IMR-90 (cell line): ENCODE results near the gene SLC46A3. TPM values are rescaled to one million over a fixed set of nuclear protein-coding genes. Genes with fewer than 3 reads are reported as not detected.

Experiments used
- ATAC-seq: fragments of 200-7000 bp; cut with Tn5 transposase; 2 replicates; pipeline ENCODE4 v1.9.1; 2020; ENCODE audit warnings: low read depth, mild to moderate bottlenecking, moderate library complexity
- BruUV-seq: library from RNA; stranded (reverse); fragments of 400-500 nt; replicated peaks from 2 replicates; lab custom pipeline; 2021; lab: Mats Ljungman, UMichigan
- CTCF ChIA-PET: fragments of 300-600 bp; formaldehyde crosslinking; extraction: SDS; loops from one replicate; lab custom pipeline; 2021; ENCODE audit warnings: antibody characterized with exemption; lab: Yijun Ruan, JAX
- POLR2A ChIA-PET: fragments of 300-600 bp; sonication (Branson Sonifier 250); formaldehyde crosslinking; loops from one replicate; lab custom pipeline; 2022; ENCODE audit warnings: antibody characterized with exemption; ENCODE audit not compliant: unreplicated experiment; lab: Charles Lee
- DNase-seq: peaks from one replicate; pipeline ENCODE4 v3.0.0; 2013
- H2AFZ ChIP-seq: replicated peaks from 2 replicates; pipeline ENCODE3; 2013; ENCODE audit warnings: low read length, mild to moderate bottlenecking; ENCODE audit not compliant: poor library complexity
- H2AK5ac ChIP-seq: 2 replicates; pipeline ENCODE4 v1.6.1; 2013; ENCODE audit warnings: low read depth, low read length, inconsistent platforms
- H2AK9ac ChIP-seq: replicated peaks from 2 replicates; pipeline ENCODE3; 2013; ENCODE audit warnings: mild to moderate bottlenecking, low read depth, low read length, moderate library complexity; ENCODE audit not compliant: poor library complexity
- H2BK120ac ChIP-seq: 2 replicates; pipeline ENCODE4 v1.6.1; 2013; ENCODE audit warnings: low read depth, low read length, inconsistent platforms
- H2BK15ac ChIP-seq: 3 replicates; pipeline ENCODE4 v1.6.1; 2013; ENCODE audit warnings: low read depth, low read length, inconsistent platforms
- H2BK20ac ChIP-seq: 2 replicates; pipeline ENCODE4 v1.6.1; 2013; ENCODE audit warnings: low read depth, mild to moderate bottlenecking, inconsistent platforms, low read length, moderate library complexity
- H2BK5ac ChIP-seq: 2 replicates; pipeline ENCODE4 v1.6.1; 2013; ENCODE audit warnings: mild to moderate bottlenecking, low read depth, low read length, inconsistent platforms; ENCODE audit not compliant: poor library complexity, severe bottlenecking
- H3K14ac ChIP-seq: replicated peaks from 2 replicates; pipeline ENCODE4 v1.6.1; 2013; ENCODE audit warnings: low read depth, low read length, inconsistent platforms
- H3K18ac ChIP-seq: 2 replicates; pipeline ENCODE4 v1.6.1; 2013; ENCODE audit warnings: low read depth, low read length, control low read depth
- H3K23ac ChIP-seq: 2 replicates; pipeline ENCODE4 v1.6.1; 2013; ENCODE audit warnings: low read depth, low read length, inconsistent platforms
- H3K27ac ChIP-seq: 2 replicates; pipeline ENCODE4 v1.5.1; 2013; ENCODE audit warnings: mild to moderate bottlenecking, control low read depth, low read length; ENCODE audit not compliant: insufficient read depth
- H3K27me3 ChIP-seq: 2 replicates; pipeline ENCODE4 v1.6.1; 2013; ENCODE audit warnings: low read length; ENCODE audit not compliant: control insufficient read depth, insufficient read depth
- H3K36me3 ChIP-seq: 2 replicates; pipeline ENCODE4 v1.6.1; 2013; ENCODE audit warnings: low read length, mixed read lengths; ENCODE audit not compliant: control insufficient read depth, insufficient read depth
- H3K4ac ChIP-seq: 2 replicates; pipeline ENCODE4 v1.6.1; 2013; ENCODE audit warnings: low read depth, low read length, inconsistent platforms
- H3K4me1 ChIP-seq: 2 replicates; pipeline ENCODE4 v1.6.1; 2013; ENCODE audit warnings: low read length, mixed read lengths; ENCODE audit not compliant: control insufficient read depth, insufficient read depth
- H3K4me2 ChIP-seq: 2 replicates; pipeline ENCODE4 v1.6.1; 2013; ENCODE audit warnings: low read depth, mild to moderate bottlenecking, control low read depth, low read length, moderate library complexity
- H3K4me3 ChIP-seq: 2 replicates; pipeline ENCODE4 v1.5.1; 2013; ENCODE audit warnings: low read depth, mild to moderate bottlenecking, control low read depth, low read length, moderate library complexity; ENCODE audit not compliant: insufficient read depth
- H3K56ac ChIP-seq: 2 replicates; pipeline ENCODE4 v1.6.1; 2013; ENCODE audit warnings: low read length, inconsistent platforms; ENCODE audit not compliant: insufficient read depth; ENCODE audit errors: extremely low read depth
- H3K79me1 ChIP-seq, 2 experiments: 2 replicates each; pipeline ENCODE4 v1.6.1; 2013; ENCODE audit warnings: low read length in 2 of 2, inconsistent platforms in 1 of 2, low read depth in 1 of 2
- H3K9ac ChIP-seq: 2 replicates; pipeline ENCODE4 v1.6.1; 2013; ENCODE audit warnings: low read depth, low read length, control low read depth
- H3K9me1 ChIP-seq: 2 replicates; pipeline ENCODE4 v1.6.1; 2013; ENCODE audit warnings: low read length, inconsistent platforms; ENCODE audit not compliant: insufficient read depth
- H3K9me3 ChIP-seq: 2 replicates; pipeline ENCODE4 v1.6.1; 2013; ENCODE audit warnings: low read length; ENCODE audit not compliant: control insufficient read depth, insufficient read depth
- H4K20me1 ChIP-seq: 2 replicates; pipeline ENCODE4 v1.6.1; 2013; ENCODE audit warnings: low read length, inconsistent platforms; ENCODE audit not compliant: insufficient read depth
- H4K5ac ChIP-seq: 2 replicates; pipeline ENCODE4 v1.6.1; 2013; ENCODE audit warnings: mild to moderate bottlenecking, low read depth, low read length, control low read depth
- H4K8ac ChIP-seq, 2 experiments: 2 replicates each; pipeline ENCODE4 v1.6.1; 2013; ENCODE audit warnings: low read depth in 2 of 2, low read length in 2 of 2, control low read depth in 1 of 2, inconsistent platforms in 1 of 2
- H4K91ac ChIP-seq: 2 replicates; pipeline ENCODE4 v1.6.1; 2013; ENCODE audit warnings: low read depth, low read length, inconsistent platforms; ENCODE audit not compliant: insufficient read depth
- BHLHE40 ChIP-seq: fragments of 150-350 bp; IDR thresholded peaks from 2 replicates; pipeline ENCODE4 v1.6.1; 2016; ENCODE audit warnings: mild to moderate bottlenecking, low read depth, low read length
- CEBPB ChIP-seq: IDR thresholded peaks from 2 replicates; pipeline ENCODE4 v1.6.1; 2012; ENCODE audit warnings: low read depth, low read length, improper control_type of control experiment
- CHD1 ChIP-seq: IDR thresholded peaks from 2 replicates; pipeline ENCODE4 v1.6.1; 2012; ENCODE audit warnings: low read depth, low read length, improper control_type of control experiment
- FOS ChIP-seq: fragments of 150-350 bp; IDR thresholded peaks from 2 replicates; pipeline ENCODE4 v1.6.1; 2016; ENCODE audit warnings: low read depth, low read length
- MAFK ChIP-seq: IDR thresholded peaks from 2 replicates; pipeline ENCODE4 v1.6.1; 2012; ENCODE audit warnings: low read depth, low read length, improper control_type of control experiment
- MAZ ChIP-seq: IDR thresholded peaks from 2 replicates; pipeline ENCODE4 v1.6.1; 2012; ENCODE audit warnings: low read depth, mild to moderate bottlenecking, low read length, improper control_type of control experiment, moderate library complexity, borderline replicate concordance
- MXI1 ChIP-seq: IDR thresholded peaks from 2 replicates; pipeline ENCODE4 v1.6.1; 2012; ENCODE audit warnings: low read depth, mild to moderate bottlenecking, low read length, moderate library complexity, borderline replicate concordance
- NFE2L2 ChIP-seq: fragments of 150-350 bp; IDR thresholded peaks from 2 replicates; pipeline ENCODE4 v1.6.1; 2016; ENCODE audit warnings: low read depth, mild to moderate bottlenecking, low read length
- POLR2A ChIP-seq: IDR thresholded peaks from 2 replicates; pipeline ENCODE4 v1.6.1; 2012; ENCODE audit warnings: mild to moderate bottlenecking, low read depth, low read length
- RCOR1 ChIP-seq: IDR thresholded peaks from 2 replicates; pipeline ENCODE4 v1.6.1; 2012; ENCODE audit warnings: mild to moderate bottlenecking, low read length, improper control_type of control experiment; ENCODE audit not compliant: insufficient replicate concordance
- RFX5 ChIP-seq: IDR thresholded peaks from 2 replicates; pipeline ENCODE4 v1.8.0; 2012; ENCODE audit warnings: low read depth, mild to moderate bottlenecking, low read length, moderate library complexity
- SMC3 ChIP-seq: fragments of 150-350 bp; IDR thresholded peaks from 2 replicates; pipeline ENCODE4 v1.6.1; 2016; ENCODE audit warnings: low read depth, mild to moderate bottlenecking, antibody characterized with exemption, low read length, moderate library complexity
- dilution Hi-C: fragments of 300-500 bp; cut with HindIII; formaldehyde crosslinking; loops from one replicate; pipeline ENCODE4 v1.14.3; 2018; ENCODE audit warnings: low sequenced_read_pairs; ENCODE audit not compliant: unreplicated experiment
- in situ Hi-C: fragments of 300-500 bp; cut with MboI; formaldehyde crosslinking; loops from 3 replicates; pipeline ENCODE4 v1.14.3; 2019; ENCODE audit warnings: low sequenced_read_pairs, inconsistent platforms, mixed read lengths
- intact Hi-C: fragments of 100-400 bp; cut with micrococcal nuclease; formaldehyde crosslinking; loops from 2 replicates; pipeline ENCODE4 v1.10.0; 2022
- polyA plus RNA-seq, 3 experiments: library from polyadenylated mRNA; depleted of rRNA; stranded (reverse); fragments of >200 nt; gene quantifications; 2 replicates each; pipeline ENCODE4 v1.2.3, GENCODE V29; 2012; ENCODE audit warnings: low replicate concordance in 1 of 3
- total RNA-seq: library from RNA; depleted of rRNA; stranded (reverse); fragments of >200 nt; gene quantifications from 2 replicates; pipeline ENCODE4 v1.2.3, GENCODE V29; 2012
- TF ChIP-seq, protein P1 (sequence below): conservative IDR thresholded peaks from 2 replicates; pipeline ENCODE4 v1.5.1; 2012; ENCODE audit warnings: mild to moderate bottlenecking, low read depth, low read length, improper control_type of control experiment
- TF ChIP-seq, protein P2 (sequence below): fragments of 150-350 bp; IDR thresholded peaks from 2 replicates; pipeline ENCODE4 v1.6.1; 2017; ENCODE audit warnings: mild to moderate bottlenecking, antibody characterized with exemption, low read length, low read depth

SLC46A3 gene
- total and polyA plus RNA-seq, 2 of the 4 experiments (the other 2 are of a cell fraction), result 0.54 to 0.89 TPM

DNA sequence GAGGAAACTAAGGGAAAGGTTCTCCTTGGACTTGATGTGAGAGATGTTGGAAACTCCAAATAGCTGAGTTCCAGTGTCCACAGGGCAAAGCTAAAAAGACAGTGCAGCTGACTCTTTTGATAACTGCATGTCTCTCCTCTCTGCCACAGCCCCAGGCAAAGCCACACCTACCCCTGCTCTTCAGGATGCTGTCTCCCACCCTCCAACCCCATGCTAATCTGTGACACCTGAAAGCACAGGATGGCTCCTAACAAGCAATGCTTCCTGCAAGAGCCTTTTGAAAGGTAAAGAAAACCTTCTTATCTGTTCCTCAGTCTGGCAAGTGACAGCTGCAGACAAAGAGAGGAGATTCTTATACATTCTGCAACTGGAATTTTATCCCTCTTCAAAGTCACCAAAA, 14.5 kb downstream of the SLC46A3 start:
- H3K9me3 ChIP-seq, result no peaks in the 10 kb centered on the region
- H3K14ac ChIP-seq, result no peak overlapping the region; the same call in 1 of the 2 replicates
- DNase-seq, result no peak
- in situ Hi-C loops (no loop called here), intact Hi-C loops (no loop called here), dilution Hi-C loops (no loop called here)
- H2AK9ac ChIP-seq, result no peak overlapping the region
- no peak overlapping the region for H2BK15ac ChIP-seq
- TF ChIP-seq, protein P1, sequence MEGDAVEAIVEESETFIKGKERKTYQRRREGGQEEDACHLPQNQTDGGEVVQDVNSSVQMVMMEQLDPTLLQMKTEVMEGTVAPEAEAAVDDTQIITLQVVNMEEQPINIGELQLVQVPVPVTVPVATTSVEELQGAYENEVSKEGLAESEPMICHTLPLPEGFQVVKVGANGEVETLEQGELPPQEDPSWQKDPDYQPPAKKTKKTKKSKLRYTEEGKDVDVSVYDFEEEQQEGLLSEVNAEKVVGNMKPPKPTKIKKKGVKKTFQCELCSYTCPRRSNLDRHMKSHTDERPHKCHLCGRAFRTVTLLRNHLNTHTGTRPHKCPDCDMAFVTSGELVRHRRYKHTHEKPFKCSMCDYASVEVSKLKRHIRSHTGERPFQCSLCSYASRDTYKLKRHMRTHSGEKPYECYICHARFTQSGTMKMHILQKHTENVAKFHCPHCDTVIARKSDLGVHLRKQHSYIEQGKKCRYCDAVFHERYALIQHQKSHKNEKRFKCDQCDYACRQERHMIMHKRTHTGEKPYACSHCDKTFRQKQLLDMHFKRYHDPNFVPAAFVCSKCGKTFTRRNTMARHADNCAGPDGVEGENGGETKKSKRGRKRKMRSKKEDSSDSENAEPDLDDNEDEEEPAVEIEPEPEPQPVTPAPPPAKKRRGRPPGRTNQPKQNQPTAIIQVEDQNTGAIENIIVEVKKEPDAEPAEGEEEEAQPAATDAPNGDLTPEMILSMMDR, result no peak
- no peak for TF ChIP-seq RFX5
- TF ChIP-seq CHD1, result no peak
- no peak for TF ChIP-seq BHLHE40
- no peak for TF ChIP-seq POLR2A
- no peak for TF ChIP-seq SMC3
- no peak for TF ChIP-seq MAZ
- TF ChIP-seq, protein P2, sequence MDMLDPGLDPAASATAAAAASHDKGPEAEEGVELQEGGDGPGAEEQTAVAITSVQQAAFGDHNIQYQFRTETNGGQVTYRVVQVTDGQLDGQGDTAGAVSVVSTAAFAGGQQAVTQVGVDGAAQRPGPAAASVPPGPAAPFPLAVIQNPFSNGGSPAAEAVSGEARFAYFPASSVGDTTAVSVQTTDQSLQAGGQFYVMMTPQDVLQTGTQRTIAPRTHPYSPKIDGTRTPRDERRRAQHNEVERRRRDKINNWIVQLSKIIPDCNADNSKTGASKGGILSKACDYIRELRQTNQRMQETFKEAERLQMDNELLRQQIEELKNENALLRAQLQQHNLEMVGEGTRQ, result no peak
- TF ChIP-seq NFE2L2, result no peak
- no peak for TF ChIP-seq CEBPB
- no peak for TF ChIP-seq MAFK
- no peak for TF ChIP-seq MXI1
- no peak for TF ChIP-seq FOS
- no peak for TF ChIP-seq RCOR1
- ATAC-seq, result no peak
- H3K9ac ChIP-seq, result no peak overlapping the region
- no peak overlapping the region for H4K91ac ChIP-seq
- no peak overlapping the region for H2AFZ ChIP-seq
- no peak overlapping the region for H3K4ac ChIP-seq
- no peak overlapping the region for H3K56ac ChIP-seq
- no peak overlapping the region for H3K18ac ChIP-seq
- ChIA-PET POLR2A (no interaction called here), CTCF (interaction anchor here (0.6 kb wide), 1 partner anchor 12 kb away, joined by 3 read pairs; no protein-coding TSS in a partner anchor)
- H2BK120ac ChIP-seq, result no peak overlapping the region
- no peak overlapping the region for H2AK5ac ChIP-seq
- no peaks in the 10 kb centered on the region for H3K79me1 ChIP-seq
- H2BK5ac ChIP-seq, result no peak overlapping the region
- peaks cover 5% of the 10 kb centered on the region for H3K4me1 ChIP-seq
- H3K27me3 ChIP-seq, result no peaks in the 10 kb centered on the region; the same call in 1 of the 2 replicates
- no peak overlapping the region for H4K8ac ChIP-seq
- no peak overlapping the region for H3K27ac ChIP-seq
- no peak overlapping the region for H3K4me3 ChIP-seq
- BruUV-seq, result no TSS peak
- peak overlapping the region; percentile 20; the same call in 1 of the 2 replicates for H3K23ac ChIP-seq
- H2BK20ac ChIP-seq, result no peak overlapping the region; the same call in 1 of the 2 replicates
- H3K9me1 ChIP-seq, result no peaks in the 10 kb centered on the region
- H4K5ac ChIP-seq, result no peak overlapping the region
- no peak overlapping the region for H3K4me2 ChIP-seq
- H4K20me1 ChIP-seq, result no peaks in the 10 kb centered on the region
- no peaks in the 10 kb centered on the region for H3K36me3 ChIP-seq
